GM12872 (cell line): ENCODE measurements around the gene RAB11FIP5.

Experiments used
- CTCF ChIP-seq: IDR thresholded peaks from 3 replicates; pipeline ENCODE4 v1.5.1; 2011; ENCODE audit warnings: low read depth, mild to moderate bottlenecking, low read length, moderate library complexity; ENCODE audit not compliant: insufficient read depth

Gene RAB11FIP5

GRCh38 chr2:73069041-73069854, 43.5 kb downstream of the RAB11FIP5 start:
- TF ChIP-seq CTCF = no peak

- TF ChIP-seq CTCF = no peak
Observed at GRCh38 chr2:73068147-73068546, 44.6 kb downstream of the RAB11FIP5 start.

- no peak for TF ChIP-seq CTCF
Observed at GRCh38 chr2:73067043-73067442, 45.7 kb downstream of the RAB11FIP5 start.

- no peak for TF ChIP-seq CTCF
Observed at GRCh38 chr2:73063909-73064875, 48.6 kb downstream of the RAB11FIP5 start.

GRCh38 chr2:73063472-73063871, 49.3 kb downstream of the RAB11FIP5 start:
- no peak for TF ChIP-seq CTCF

GRCh38 chr2:73059106-73059505, 53.6 kb downstream of the RAB11FIP5 start:
- no peak for TF ChIP-seq CTCF

- no peak for TF ChIP-seq CTCF
Observed at GRCh38 chr2:73054980-73055379, 57.8 kb downstream of the RAB11FIP5 start.
